OCI-LY3 (cell line): ENCODE results near the gene SDK1.

Source experiments
- H2AFZ ChIP-seq: fragments of 200-600, 300-600 bp; shearing (Covaris generic); 2 replicates; pipeline ENCODE4 v1.6.0; 2014; ENCODE audit warnings: antibody characterized with exemption, low read depth, low read length
- H3K27ac ChIP-seq: fragments of 200-600, 300-600 bp; sonication (generic); 2 replicates; pipeline ENCODE4 v1.5.1; 2014; ENCODE audit warnings: mild to moderate bottlenecking, low read length, moderate library complexity, mixed read lengths
- H3K27me3 ChIP-seq: fragments of 200-600, 300-600 bp; sonication (generic); 2 replicates; pipeline ENCODE4 v1.6.1; 2014; ENCODE audit warnings: low read depth, low read length, mixed read lengths
- H3K36me3 ChIP-seq: fragments of 200-600, 300-600 bp; sonication (generic); replicated peaks from 2 replicates; pipeline ENCODE3; 2014; ENCODE audit warnings: low read depth, low read length, mixed read lengths
- H3K4me1 ChIP-seq: fragments of 300-600, 200-600 bp; sonication (generic); 2 replicates; pipeline ENCODE4 v1.6.1; 2014; ENCODE audit warnings: low read length, mixed read lengths
- H3K4me2 ChIP-seq: fragments of 200-600, 300-600 bp; sonication (generic); 2 replicates; pipeline ENCODE4 v1.6.1; 2014; ENCODE audit warnings: low read length, mixed read lengths
- H3K4me3 ChIP-seq: fragments of 300-600, 200-600 bp; sonication (generic); 2 replicates; pipeline ENCODE4 v1.5.1; 2014; ENCODE audit warnings: antibody characterized with exemption, mild to moderate bottlenecking, low read length, moderate library complexity
- H3K79me2 ChIP-seq: fragments of 300-600, 200-600 bp; shearing (Covaris generic); 2 replicates; pipeline ENCODE4 v1.6.1; 2014; ENCODE audit warnings: mild to moderate bottlenecking, low read length, mixed read lengths
- H3K9ac ChIP-seq: fragments of 300-600, 200-600 bp; shearing (Covaris generic); 2 replicates; pipeline ENCODE4 v1.6.0; 2014; ENCODE audit warnings: mild to moderate bottlenecking, low read length, moderate library complexity
- H3K9me3 ChIP-seq: fragments of 200-600, 300-600 bp; shearing (Covaris generic); 2 replicates; pipeline ENCODE4 v1.6.1; 2014; ENCODE audit warnings: low read length, mixed read lengths; ENCODE audit not compliant: insufficient read depth
- H4K20me1 ChIP-seq: fragments of 200-600, 300-600 bp; sonication (generic); 2 replicates; pipeline ENCODE4 v1.6.1; 2016; ENCODE audit warnings: low read length, mixed read lengths; ENCODE audit not compliant: insufficient read depth
- EZH2phosphoT487 ChIP-seq: fragments of 200-600 bp; shearing (Covaris generic); IDR thresholded peaks from 2 replicates; pipeline ENCODE4 v1.6.1; 2018; ENCODE audit warnings: antibody characterized with exemption, mixed run types, low read depth
- TF ChIP-seq, protein P1 (sequence below): fragments of 200-600, 300-600 bp; sonication (generic); IDR thresholded peaks from 2 replicates; pipeline ENCODE4 v1.5.1; 2014; ENCODE audit warnings: antibody characterized with exemption, low read length, low read depth

Gene SDK1

DNA sequence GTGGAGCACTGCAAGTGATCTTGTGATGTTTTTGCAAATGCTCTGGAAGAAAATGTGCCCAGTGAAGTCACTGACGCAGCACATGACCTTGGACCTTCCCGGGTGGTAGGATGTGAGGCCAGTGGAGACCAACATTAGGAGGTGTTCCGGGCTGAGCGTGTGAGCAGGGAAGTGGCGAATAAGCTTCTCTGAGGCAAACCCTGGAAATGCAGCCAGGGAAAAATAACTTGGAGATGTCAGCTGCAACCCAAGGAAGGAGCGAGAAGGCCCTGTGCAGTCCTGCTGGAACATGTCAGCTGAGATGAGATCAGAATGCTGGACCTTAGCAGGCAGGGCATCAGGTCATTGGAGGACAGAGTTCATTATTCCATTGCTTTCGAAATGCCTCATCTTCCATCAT is 18.6 kb upstream of the SDK1 start:
- Histone ChIP-seq H3K79me2 (no peaks in the 10 kb centered on the region), H3K27me3 (no peaks in the 10 kb centered on the region), H4K20me1 (no peaks in the 10 kb centered on the region), H3K4me2 (no peak overlapping the region), H3K36me3 (no peaks in the 10 kb centered on the region), H2AFZ (no peak overlapping the region), H3K27ac (no peak overlapping the region), H3K4me3 (no peak overlapping the region), H3K9ac (no peak overlapping the region), H3K4me1 (no peaks in the 10 kb centered on the region), H3K9me3 (no peaks in the 10 kb centered on the region)
- no peak for TF ChIP-seq EZH2phosphoT487
- TF ChIP-seq, protein P1, sequence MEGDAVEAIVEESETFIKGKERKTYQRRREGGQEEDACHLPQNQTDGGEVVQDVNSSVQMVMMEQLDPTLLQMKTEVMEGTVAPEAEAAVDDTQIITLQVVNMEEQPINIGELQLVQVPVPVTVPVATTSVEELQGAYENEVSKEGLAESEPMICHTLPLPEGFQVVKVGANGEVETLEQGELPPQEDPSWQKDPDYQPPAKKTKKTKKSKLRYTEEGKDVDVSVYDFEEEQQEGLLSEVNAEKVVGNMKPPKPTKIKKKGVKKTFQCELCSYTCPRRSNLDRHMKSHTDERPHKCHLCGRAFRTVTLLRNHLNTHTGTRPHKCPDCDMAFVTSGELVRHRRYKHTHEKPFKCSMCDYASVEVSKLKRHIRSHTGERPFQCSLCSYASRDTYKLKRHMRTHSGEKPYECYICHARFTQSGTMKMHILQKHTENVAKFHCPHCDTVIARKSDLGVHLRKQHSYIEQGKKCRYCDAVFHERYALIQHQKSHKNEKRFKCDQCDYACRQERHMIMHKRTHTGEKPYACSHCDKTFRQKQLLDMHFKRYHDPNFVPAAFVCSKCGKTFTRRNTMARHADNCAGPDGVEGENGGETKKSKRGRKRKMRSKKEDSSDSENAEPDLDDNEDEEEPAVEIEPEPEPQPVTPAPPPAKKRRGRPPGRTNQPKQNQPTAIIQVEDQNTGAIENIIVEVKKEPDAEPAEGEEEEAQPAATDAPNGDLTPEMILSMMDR, result no peak

DNA sequence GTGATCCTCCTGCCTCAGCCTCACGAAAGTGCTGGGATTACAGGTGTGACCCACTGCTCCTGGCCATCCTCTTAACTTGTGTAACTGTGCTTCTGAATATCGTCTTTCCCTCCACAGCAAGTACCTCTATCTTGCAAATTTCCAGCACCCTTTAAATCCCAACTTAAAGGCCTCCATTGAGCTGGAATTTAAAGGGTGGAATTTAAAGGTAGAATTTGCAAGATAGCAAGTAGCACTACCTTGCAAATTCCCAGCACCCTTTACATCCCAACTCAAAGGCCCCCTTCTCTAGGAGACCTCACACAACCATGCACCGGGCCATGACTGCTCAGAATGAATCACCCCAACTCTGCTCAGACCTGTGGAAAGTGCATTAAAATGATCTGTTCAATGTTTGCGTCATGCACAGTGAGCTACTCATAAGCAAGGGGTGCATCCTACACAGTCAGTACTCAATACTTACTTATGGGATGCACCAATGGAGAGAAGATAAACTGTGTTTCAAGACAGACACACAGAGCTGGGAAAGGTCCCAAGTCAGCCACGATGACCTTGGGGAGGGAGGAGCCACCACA is 17.8 kb upstream of the SDK1 start:
- Histone ChIP-seq H4K20me1 (no peaks in the 10 kb centered on the region), H3K4me1 (no peaks in the 10 kb centered on the region), H3K4me3 (no peak overlapping the region), H3K79me2 (no peaks in the 10 kb centered on the region), H3K4me2 (no peak overlapping the region), H3K27ac (no peak overlapping the region), H2AFZ (no peak overlapping the region), H3K27me3 (no peaks in the 10 kb centered on the region), H3K9me3 (no peaks in the 10 kb centered on the region), H3K9ac (no peak overlapping the region), H3K36me3 (no peaks in the 10 kb centered on the region)
- TF ChIP-seq EZH2phosphoT487, result no peak
- TF ChIP-seq, protein P1, result no peak

DNA sequence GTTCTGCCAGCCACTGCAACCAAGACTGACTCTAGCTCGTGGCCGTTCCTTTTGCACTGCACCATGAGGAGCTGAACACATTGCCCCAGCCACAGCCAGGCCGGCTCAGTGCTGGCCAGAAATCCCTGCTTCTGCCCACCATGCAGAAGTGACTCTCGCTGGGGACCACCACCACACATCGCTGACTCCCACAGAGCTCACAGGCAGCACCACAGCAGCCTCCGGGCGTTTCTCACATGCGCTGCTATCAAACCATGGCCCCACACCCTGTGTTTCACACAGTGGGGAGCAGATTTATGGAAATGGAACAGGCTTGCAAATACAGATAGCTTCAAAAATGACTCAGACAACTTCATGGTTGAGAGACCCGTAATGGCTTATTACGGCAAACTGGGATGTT is 15.4 kb upstream of the SDK1 start:
- Histone ChIP-seq H3K4me1 (no peaks in the 10 kb centered on the region), H4K20me1 (no peaks in the 10 kb centered on the region), H3K79me2 (no peaks in the 10 kb centered on the region), H3K4me2 (no peak overlapping the region), H3K9me3 (no peaks in the 10 kb centered on the region), H2AFZ (no peak overlapping the region), H3K36me3 (no peaks in the 10 kb centered on the region), H3K4me3 (no peak overlapping the region), H3K27ac (no peak overlapping the region), H3K27me3 (no peaks in the 10 kb centered on the region), H3K9ac (no peak overlapping the region)
- TF ChIP-seq, protein P1, result no peak
- TF ChIP-seq EZH2phosphoT487, result no peak

DNA sequence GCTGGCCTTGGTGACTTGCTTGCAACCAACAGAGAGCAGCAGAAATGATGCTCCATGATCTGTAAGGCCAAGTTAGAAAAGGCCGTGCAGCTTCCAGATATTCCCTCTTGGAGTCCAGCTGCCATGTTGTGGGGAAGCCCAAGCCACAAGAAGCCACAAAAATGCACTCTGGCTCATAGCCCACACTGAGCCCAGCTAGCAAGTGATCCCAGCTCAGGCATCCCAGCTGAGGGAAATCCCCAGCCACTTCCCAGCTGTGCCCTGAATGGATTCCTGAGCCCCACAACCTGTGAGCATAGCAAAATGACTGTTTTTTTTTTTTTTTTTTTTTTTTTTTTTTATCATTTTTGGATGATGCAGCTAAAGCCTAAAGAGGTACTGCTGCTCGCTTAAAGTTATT is 11.1 kb upstream of the SDK1 start:
- Histone ChIP-seq H3K79me2 (no peaks in the 10 kb centered on the region), H3K9me3 (no peaks in the 10 kb centered on the region), H3K27me3 (no peaks in the 10 kb centered on the region), H3K36me3 (no peaks in the 10 kb centered on the region), H3K4me3 (no peak overlapping the region), H3K4me1 (no peaks in the 10 kb centered on the region), H3K27ac (no peak overlapping the region), H4K20me1 (no peaks in the 10 kb centered on the region), H3K9ac (no peak overlapping the region), H2AFZ (no peak overlapping the region), H3K4me2 (no peak overlapping the region)
- TF ChIP-seq, protein P1, result no peak
- no peak for TF ChIP-seq EZH2phosphoT487
